Measurements from ENCODE around the gene COL4A1.

Gene COL4A1

GRCh38 chr13:110216398-110217041 is 90.4 kb downstream of the COL4A1 start:
- DNase-seq: no peak

GRCh38 chr13:110216006-110216397 is 91.0 kb downstream of the COL4A1 start:
- no peak for DNase-seq

- no peak for DNase-seq
Measured at GRCh38 chr13:110215606-110216005, 91.4 kb downstream of the COL4A1 start.

- DNase-seq: no peak
Measured at GRCh38 chr13:110214637-110215036, 92.3 kb downstream of the COL4A1 start.

- DNase-seq: no peak
Measured at GRCh38 chr13:110213461-110214074, 93.4 kb downstream of the COL4A1 start.

GRCh38 chr13:110212529-110212928 is 94.4 kb downstream of the COL4A1 start:
- DNase-seq: no peak

GRCh38 chr13:110211735-110212134 is 95.2 kb downstream of the COL4A1 start:
- no peak for DNase-seq

- no peak for DNase-seq
Measured at GRCh38 chr13:110211046-110211445, 95.9 kb downstream of the COL4A1 start.

GRCh38 chr13:110210604-110210985 is 96.4 kb downstream of the COL4A1 start:
- no peak for DNase-seq

- no peak for DNase-seq
Measured at GRCh38 chr13:110209950-110210603, 96.9 kb downstream of the COL4A1 start.

- no peak for DNase-seq
Measured at GRCh38 chr13:110208116-110208515, 98.8 kb downstream of the COL4A1 start.

- no peak for DNase-seq
Measured at GRCh38 chr13:110206996-110207395, 100.0 kb downstream of the COL4A1 start.

GRCh38 chr13:110206185-110206584 is 100.8 kb downstream of the COL4A1 start:
- DNase-seq: no peak

- no peak for DNase-seq
Measured at GRCh38 chr13:110201114-110201513, 105.8 kb downstream of the COL4A1 start.

GRCh38 chr13:110200276-110200870 is 106.6 kb downstream of the COL4A1 start:
- no peak for DNase-seq

- no peak for DNase-seq
Measured at GRCh38 chr13:110199046-110199831, 107.7 kb downstream of the COL4A1 start.

- no peak for DNase-seq
Measured at GRCh38 chr13:110197471-110197870, 109.5 kb downstream of the COL4A1 start.

GRCh38 chr13:110197026-110197425 is 109.9 kb downstream of the COL4A1 start:
- DNase-seq: no peak

GRCh38 chr13:110195547-110196485 is 111.1 kb downstream of the COL4A1 start:
- DNase-seq: no peak

- no peak for DNase-seq
Measured at GRCh38 chr13:110194451-110194850, 112.5 kb downstream of the COL4A1 start.

GRCh38 chr13:110193491-110193890 is 113.5 kb downstream of the COL4A1 start:
- no peak for DNase-seq

GRCh38 chr13:110192472-110192871 is 114.5 kb downstream of the COL4A1 start:
- DNase-seq: no peak

Measured in activated CD8-positive, alpha-beta memory T cell treated with anti-CD3 and anti-CD28 coated beads for 24 hours (primary cell).